ENCODE measurements around the gene DIAPH1.

Gene DIAPH1

GRCh38 chr5:141524604-141525597, 93.9 kb downstream of the DIAPH1 start:
- in situ Hi-C loops (cut with HindIII; ENCODE audit: low sequenced_read_pairs): loop anchor here (10.0 to 25.0 kb wide), 2 partner anchors 60 to 188 kb away; partner anchors contain the start of genes PCDHGA1, PCDHGA2 and PCDHGA3

- in situ Hi-C loops (cut with HindIII; ENCODE audit: low sequenced_read_pairs): loop anchor here (10.0 to 25.0 kb wide), 2 partner anchors 59 to 187 kb away; partner anchors contain the start of genes PCDHGA1, PCDHGA2 and PCDHGA3
Measured at GRCh38 chr5:141523991-141524390, 94.8 kb downstream of the DIAPH1 start.

GRCh38 chr5:141522301-141522700, 96.5 kb downstream of the DIAPH1 start:
- in situ Hi-C loops (cut with HindIII; ENCODE audit: low sequenced_read_pairs): loop anchor here (10.0 to 25.0 kb wide), 2 partner anchors 58 to 185 kb away; partner anchors contain the start of genes PCDHGA1, PCDHGA2 and PCDHGA3

GRCh38 chr5:141521244-141521781, 97.5 kb downstream of the DIAPH1 start:
- in situ Hi-C loops (cut with HindIII; ENCODE audit: low sequenced_read_pairs): loop anchor here (10.0 to 25.0 kb wide), 2 partner anchors 57 to 184 kb away; partner anchors contain the start of genes PCDHGA1, PCDHGA2 and PCDHGA3

- in situ Hi-C loops (cut with HindIII; ENCODE audit: low sequenced_read_pairs): loop anchor here (10.0 to 25.0 kb wide), 2 partner anchors 55 to 183 kb away; partner anchors contain the start of genes PCDHGA1, PCDHGA2 and PCDHGA3
Measured at GRCh38 chr5:141519605-141520565, 98.9 kb downstream of the DIAPH1 start.

- in situ Hi-C loops (cut with HindIII; ENCODE audit: low sequenced_read_pairs): loop anchor here (25.0 kb wide), 1 partner anchor 181 kb away; the partner anchor contains the start of genes PCDHGA1, PCDHGA2 and PCDHGA3
Measured at GRCh38 chr5:141518618-141519015, 100.2 kb downstream of the DIAPH1 start.

GRCh38 chr5:141517880-141518617, 100.8 kb downstream of the DIAPH1 start:
- in situ Hi-C loops (cut with HindIII; ENCODE audit: low sequenced_read_pairs): loop anchor here (25.0 kb wide), 1 partner anchor 181 kb away; the partner anchor contains the start of genes PCDHGA1, PCDHGA2 and PCDHGA3

GRCh38 chr5:141517312-141517711, 101.5 kb downstream of the DIAPH1 start:
- in situ Hi-C loops (cut with HindIII; ENCODE audit: low sequenced_read_pairs): loop anchor here (25.0 kb wide), 1 partner anchor 180 kb away; the partner anchor contains the start of genes PCDHGA1, PCDHGA2 and PCDHGA3

GRCh38 chr5:141516672-141517025, 102.2 kb downstream of the DIAPH1 start:
- in situ Hi-C loops (cut with HindIII; ENCODE audit: low sequenced_read_pairs): loop anchor here (25.0 kb wide), 1 partner anchor 179 kb away; the partner anchor contains the start of genes PCDHGA1, PCDHGA2 and PCDHGA3

GRCh38 chr5:141515946-141516671, 102.7 kb downstream of the DIAPH1 start:
- in situ Hi-C loops (cut with HindIII; ENCODE audit: low sequenced_read_pairs): loop anchor here (25.0 kb wide), 1 partner anchor 179 kb away; the partner anchor contains the start of genes PCDHGA1, PCDHGA2 and PCDHGA3

- in situ Hi-C loops (cut with HindIII; ENCODE audit: low sequenced_read_pairs): loop anchor here (25.0 kb wide), 1 partner anchor 178 kb away; the partner anchor contains the start of genes PCDHGA1, PCDHGA2 and PCDHGA3
Measured at GRCh38 chr5:141515141-141515540, 103.7 kb downstream of the DIAPH1 start.

GRCh38 chr5:141514330-141515133, 104.3 kb downstream of the DIAPH1 start:
- in situ Hi-C loops (cut with HindIII; ENCODE audit: low sequenced_read_pairs): loop anchor here (25.0 kb wide), 1 partner anchor 177 kb away; the partner anchor contains the start of genes PCDHGA1, PCDHGA2 and PCDHGA3

- in situ Hi-C loops (cut with HindIII; ENCODE audit: low sequenced_read_pairs): loop anchor here (25.0 kb wide), 1 partner anchor 176 kb away; the partner anchor contains the start of genes PCDHGA1, PCDHGA2 and PCDHGA3
Measured at GRCh38 chr5:141513627-141514329, 105.0 kb downstream of the DIAPH1 start.

- in situ Hi-C loops (cut with HindIII; ENCODE audit: low sequenced_read_pairs): loop anchor here (25.0 kb wide), 1 partner anchor 176 kb away; the partner anchor contains the start of genes PCDHGA1, PCDHGA2 and PCDHGA3
Measured at GRCh38 chr5:141512911-141513626, 105.7 kb downstream of the DIAPH1 start.

GRCh38 chr5:141512390-141512910, 106.3 kb downstream of the DIAPH1 start:
- in situ Hi-C loops (cut with HindIII; ENCODE audit: low sequenced_read_pairs): loop anchor here (25.0 kb wide), 1 partner anchor 175 kb away; the partner anchor contains the start of genes PCDHGA1, PCDHGA2 and PCDHGA3

Data from DLD1 (cell line).